Sigmoid colon (tissue), 7 donors: ENCODE measurements around the gene EBPL. TPM values are rescaled to one million over a fixed set of nuclear protein-coding genes. Genes with fewer than 3 reads are reported as not detected.
"Not testable (repeated sequence)": the region's sequence is repeated elsewhere in the genome, so short reads cannot be mapped to it uniquely, and the experiment has no call there.

Experiments used
- DNase-seq: peaks from one replicate; pipeline ENCODE4 v3.0.0-alpha.2; 2019
- H3K27ac ChIP-seq, 4 donors: fragments of 200-600 bp; sonication (generic); one replicate each; pipeline ENCODE4 v1.5.1; 2016 to 2019; ENCODE audit warnings: mild to moderate bottlenecking in 1 of 4
- H3K27me3 ChIP-seq, 3 donors: fragments of 200-600 bp; sonication (generic); one replicate each; pipeline ENCODE4 v1.5.1; 2019; ENCODE audit warnings: mild to moderate bottlenecking in 1 of 3
- H3K36me3 ChIP-seq, 4 donors: fragments of 200-600 bp; sonication (generic); one replicate each; pipeline ENCODE4 v1.5.1; 2016 to 2019
- H3K4me1 ChIP-seq, 4 donors: fragments of 200-600 bp; sonication (generic); one replicate each; pipeline ENCODE4 v1.5.1; 2017 to 2019
- H3K4me3 ChIP-seq, 4 donors: fragments of 200-600 bp; sonication (generic); one replicate each; pipeline ENCODE4 v1.5.1; 2017 to 2019; ENCODE audit warnings: mild to moderate bottlenecking in 2 of 4, moderate library complexity in 1 of 4
- H3K9me3 ChIP-seq, 4 donors: fragments of 200-600 bp in 3 of 4; sonication (generic) in 3 of 4; one replicate each; pipeline versions ENCODE4 v1.5.1 to v1.6.1; 2013 to 2019
- CTCF ChIP-seq, 4 experiments: fragments of 450-650 bp in 3 of 4; fragments of 200-600 bp in 1 of 4; IDR thresholded peaks; one replicate each; pipeline ENCODE4 v1.5.1; 2016 to 2019; ENCODE audit warnings: antibody characterized with exemption in 4 of 4, mild to moderate bottlenecking in 3 of 4, moderate library complexity in 2 of 4
- EP300 ChIP-seq, 4 donors: sonication (generic); formaldehyde crosslinking; IDR thresholded peaks; one replicate each; pipeline ENCODE4 v1.6.1; 2017; ENCODE audit warnings: antibody characterized with exemption in 4 of 4
- POLR2A ChIP-seq, 2 donors: fragments of 450-650 bp; IDR thresholded peaks; one replicate each; pipeline ENCODE4 v1.6.1; 2016; ENCODE audit warnings: antibody characterized with exemption in 2 of 2, mild to moderate bottlenecking in 2 of 2, moderate library complexity in 2 of 2
- POLR2AphosphoS5 ChIP-seq, 4 donors: sonication (generic); formaldehyde crosslinking; IDR thresholded peaks; one replicate each; pipeline ENCODE4 v1.6.1; 2017; ENCODE audit warnings: antibody characterized with exemption in 4 of 4
- WGBS, 2 donors: extraction: QIAGEN DNeasy Blood & Tissue Kit; methylation state at CpG; one replicate each; pipeline ENCODE4 v1.1.7; 2013; 5-methylcytosine and 5-hydroxymethylcytosine counted together
- intact Hi-C: fragments of 100-400 bp; cut with DNase I; formaldehyde crosslinking; loops from one replicate; pipeline ENCODE4 v1.15.1; 2023
- polyA plus RNA-seq, 3 donors: library from polyadenylated mRNA; stranded (reverse); fragments of 200-250 nt; gene quantifications; one replicate each; pipeline ENCODE4 v1.2.3, GENCODE V29; 2013
- total RNA-seq, 4 donors: library from RNA; depleted of rRNA; stranded (reverse); fragments of >200 nt; gene quantifications; one replicate each; pipeline ENCODE4 v1.1.0, GENCODE V29; 2016
- donor health status: healthy with polysubstance abuse.
- donor health status: Bipolar disorder and iron deficiency.
- donor health status: healthy.

EBPL gene
- total and polyA plus RNA-seq, 7 donors = 22.4 to 75.9 (median 53.2) TPM

GRCh38 chr13:49731766-49732165, 40.5 kb upstream of the EBPL start:
- TF ChIP-seq POLR2AphosphoS5 (IDR thresholded peaks at IDR 0.05) (no peak), POLR2A (IDR thresholded peaks at IDR 0.05) (no peak), EP300 (IDR thresholded peaks at IDR 0.05) (no peak), CTCF (IDR thresholded peaks at IDR 0.05) (no peak)

DNA sequence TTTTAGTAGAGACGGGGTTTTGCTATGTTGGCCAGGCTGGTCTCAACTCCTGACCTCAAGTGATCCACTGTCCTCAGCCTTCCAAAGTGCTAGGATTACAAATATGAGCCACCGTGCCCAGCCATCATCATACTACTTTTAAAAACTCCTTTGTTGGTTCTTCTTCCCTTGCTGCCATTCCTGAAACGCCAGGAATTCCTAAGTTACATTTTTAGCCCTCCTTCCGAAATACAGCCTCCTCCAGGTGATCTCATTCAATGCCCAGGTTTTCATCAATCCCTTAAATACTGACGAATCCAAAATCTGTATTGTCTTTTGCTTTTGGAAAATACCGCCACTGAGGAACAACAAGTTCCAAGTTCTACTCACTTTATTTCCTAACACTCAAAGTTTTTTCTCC, 25.3 kb upstream of the EBPL start:
- H3K36me3 ChIP-seq = peaks cover 0 to 64% (median 23%) of the 10 kb centered on the region in 4 donors
- H3K4me3 ChIP-seq = no peak overlapping the region
- H3K9me3 ChIP-seq = peaks cover 0 to 8% (median 0%) of the 10 kb centered on the region in 4 donors
- H3K27me3 ChIP-seq = no peaks in the 10 kb centered on the region
- TF ChIP-seq EP300 (IDR thresholded peaks at IDR 0.05) (no peak), POLR2A (IDR thresholded peaks at IDR 0.05) (no peak), CTCF (IDR thresholded peaks at IDR 0.05) (no peak), POLR2AphosphoS5 (IDR thresholded peaks at IDR 0.05) (no peak)
- intact Hi-C loops = no loop called here
- 97 to 99% methylated on average over 6 of the region's 6 CpGs for WGBS, 2 donors
- no peaks in the 10 kb centered on the region for H3K4me1 ChIP-seq
- no peak overlapping the region for H3K27ac ChIP-seq
- DNase-seq = no peak

More at GRCh38 chr13:49731766-49732165, 40.5 kb upstream of the EBPL start:
- no peaks in the 10 kb centered on the region for H3K27me3 ChIP-seq
- intact Hi-C loops = no loop called here
- H3K4me3 ChIP-seq = no peak overlapping the region
- no peak overlapping the region for H3K27ac ChIP-seq
- no peaks in the 10 kb centered on the region for H3K9me3 ChIP-seq
- peaks cover 0 to 22% (median 3%) of the 10 kb centered on the region in 4 donors for H3K36me3 ChIP-seq
- DNase-seq = no peak
- H3K4me1 ChIP-seq = no peaks in the 10 kb centered on the region

- H3K4me3 ChIP-seq = no peak overlapping the region
- H3K9me3 ChIP-seq = peaks cover 0 to 8% (median 0%) of the 10 kb centered on the region in 4 donors
- WGBS, 2 donors = 97 to 100% methylated on average over 1 of the region's 1 CpG
- DNase-seq = no peak
- no peaks in the 10 kb centered on the region for H3K4me1 ChIP-seq
- no peaks in the 10 kb centered on the region for H3K27me3 ChIP-seq
- H3K36me3 ChIP-seq = peaks cover 0 to 58% (median 16%) of the 10 kb centered on the region in 4 donors
- no peak overlapping the region for H3K27ac ChIP-seq
- intact Hi-C loops = no loop called here
- TF ChIP-seq EP300 (IDR thresholded peaks at IDR 0.05) = no peak
- no peak for TF ChIP-seq CTCF (IDR thresholded peaks at IDR 0.05)
- no peak for TF ChIP-seq POLR2A (IDR thresholded peaks at IDR 0.05)
- TF ChIP-seq POLR2AphosphoS5 (IDR thresholded peaks at IDR 0.05) = no peak
These were observed 23.5 kb upstream of the EBPL start for GRCh38 chr13:49714757-49715156.

- no peak overlapping the region for H3K27ac ChIP-seq
- no peak for DNase-seq
- intact Hi-C loops = no loop called here
- TF ChIP-seq POLR2AphosphoS5 (IDR thresholded peaks at IDR 0.05) (no peak), CTCF (IDR thresholded peaks at IDR 0.05) (no peak), EP300 (IDR thresholded peaks at IDR 0.05) (no peak), POLR2A (IDR thresholded peaks at IDR 0.05) (no peak)
- WGBS, 2 donors = 35 to 82% methylated on average over 2 of the region's 2 CpGs
- H3K4me3 ChIP-seq = no peak overlapping the region
- H3K4me1 ChIP-seq = no peaks in the 10 kb centered on the region
- H3K36me3 ChIP-seq = peaks cover 0 to 50% (median 10%) of the 10 kb centered on the region in 4 donors
- H3K9me3 ChIP-seq = peaks cover 0 to 8% (median 0%) of the 10 kb centered on the region in 4 donors
- H3K27me3 ChIP-seq = no peaks in the 10 kb centered on the region
These were observed 20.1 kb upstream of the EBPL start for GRCh38 chr13:49711218-49711863.

DNA sequence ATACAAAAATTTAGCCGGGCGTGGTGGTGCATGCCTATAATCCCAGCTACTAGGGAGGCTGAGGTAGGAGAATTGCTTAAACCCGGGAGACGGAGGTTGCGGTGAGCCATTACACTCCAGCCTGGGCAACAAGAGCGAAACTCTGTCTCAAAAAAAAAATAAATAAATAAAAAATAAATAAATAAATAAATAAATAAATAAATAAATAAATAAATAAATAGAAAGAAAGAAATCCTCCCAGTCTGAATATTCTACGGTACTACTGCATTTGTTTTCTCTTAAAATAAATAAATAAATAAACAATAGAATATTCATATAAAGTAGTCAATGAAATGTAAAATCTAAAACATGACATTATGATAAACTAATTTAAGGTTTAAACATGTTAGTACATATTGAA, 13.0 kb upstream of the EBPL start:
- WGBS, 2 donors = 97% methylated on average over 7 of the region's 7 CpGs
- H3K27ac ChIP-seq, intact Hi-C loops, H3K27me3 ChIP-seq, H3K4me1 ChIP-seq, H3K4me3 ChIP-seq, DNase-seq, H3K9me3 ChIP-seq: not testable (repeated sequence)
- H3K36me3 ChIP-seq = peaks cover 0 to 69% (median 19%) of the 10 kb centered on the region in 4 donors
